DND-41 (cell line): ENCODE data around the gene XPR1.

Experiments
- CTCF ChIP-seq: IDR thresholded peaks from 2 replicates; pipeline ENCODE4 v1.5.1; 2012; ENCODE audit warnings: borderline replicate concordance, low read length, moderate library complexity, mild to moderate bottlenecking; ENCODE audit not compliant: poor library complexity, severe bottlenecking; ENCODE audit errors: extremely low read depth
- EZH2 ChIP-seq: IDR thresholded peaks from 3 replicates; pipeline ENCODE4 v1.6.1; 2012; ENCODE audit warnings: borderline replicate concordance, low read depth, mild to moderate bottlenecking, moderate library complexity, low read length, inconsistent platforms; ENCODE audit not compliant: severe bottlenecking

GRCh38 chr1:180884588-180885300 lies 252.9 kb downstream of the XPR1 start:
- TF ChIP-seq CTCF (no peak), EZH2 (no peak)
